Activated gamma-delta T cell treated with anti-CD3 and anti-CD28 coated beads, Interleukin-2, amount 50 U/mL, for 16 hours (primary cell): ENCODE results near the gene CLEC16A.

Source experiments
- DNase-seq: peaks from one replicate; pipeline ENCODE4 v3.0.0-alpha.2; 2020; ENCODE audit warnings: low read depth

The CLEC16A gene

DNA sequence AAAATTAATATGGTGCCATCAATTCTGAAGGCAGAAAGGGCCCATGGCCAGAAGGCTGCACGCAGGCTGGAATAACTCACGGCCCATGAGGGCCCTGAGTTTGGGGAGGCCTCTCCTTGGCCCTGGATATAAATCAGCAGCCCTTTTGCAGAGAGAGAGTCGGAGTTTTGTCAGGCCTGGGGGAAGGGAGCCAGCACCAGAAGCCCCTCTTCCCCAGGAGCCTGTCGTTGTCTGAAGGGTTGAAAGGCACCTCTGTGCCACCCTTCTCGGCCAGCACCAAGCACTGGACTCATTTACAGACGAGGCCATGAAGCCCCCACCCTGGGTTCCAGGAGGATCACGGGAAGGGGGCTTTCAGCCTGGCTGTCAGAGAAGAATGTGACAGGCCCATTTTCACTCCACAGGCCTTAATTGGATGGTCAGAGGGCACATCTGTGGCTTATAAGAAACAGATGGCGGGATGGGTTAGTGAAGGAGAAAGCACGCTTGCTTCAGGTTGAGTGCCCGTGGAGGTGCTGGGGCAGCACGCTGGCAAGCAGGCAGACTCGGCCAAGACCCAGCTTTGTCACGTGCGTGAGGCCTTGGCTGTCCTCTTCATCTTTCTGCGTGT, 140.6 kb downstream of the CLEC16A start:
- DNase-seq: no peak

DNA sequence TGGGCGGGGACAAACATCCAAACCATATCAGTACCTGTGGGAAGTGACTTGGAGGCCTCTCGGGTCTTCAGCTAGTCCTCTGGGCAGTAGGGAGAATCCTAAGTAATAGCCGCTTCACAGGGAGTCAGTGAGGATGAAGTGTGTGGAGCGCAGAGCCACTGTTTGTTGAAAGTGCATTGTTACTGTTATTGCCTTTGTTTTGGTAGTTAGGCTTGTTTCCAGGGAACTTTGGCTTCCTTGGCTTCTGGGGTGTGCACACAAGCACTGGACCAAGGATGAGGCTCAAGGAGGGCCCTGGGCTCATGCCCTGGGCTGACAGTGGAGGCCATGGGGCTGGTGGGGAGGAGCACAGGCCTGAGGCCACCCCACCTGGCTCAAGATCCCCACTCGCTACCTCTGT, 141.6 kb downstream of the CLEC16A start:
- DNase-seq: no peak

DNA sequence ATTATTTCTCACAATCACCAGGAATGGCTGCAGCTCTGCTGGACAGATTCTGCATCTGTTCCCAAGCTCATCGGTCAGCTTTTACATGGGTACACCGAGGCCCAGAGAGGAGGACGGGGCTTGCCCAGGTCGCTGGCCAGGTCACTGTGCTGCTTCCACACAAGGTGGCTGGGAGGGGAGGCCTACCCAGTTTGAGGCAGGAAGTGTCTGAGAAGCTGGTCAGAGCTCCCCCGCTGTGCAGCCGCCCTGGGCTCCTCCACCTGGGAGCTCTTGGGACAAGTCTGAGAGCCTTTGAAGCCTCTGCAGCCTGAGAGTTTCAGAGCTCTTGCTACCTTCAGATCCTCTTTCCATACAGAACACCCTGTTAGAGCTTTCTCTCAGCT, 143.3 kb downstream of the CLEC16A start:
- DNase-seq: no peak

DNA sequence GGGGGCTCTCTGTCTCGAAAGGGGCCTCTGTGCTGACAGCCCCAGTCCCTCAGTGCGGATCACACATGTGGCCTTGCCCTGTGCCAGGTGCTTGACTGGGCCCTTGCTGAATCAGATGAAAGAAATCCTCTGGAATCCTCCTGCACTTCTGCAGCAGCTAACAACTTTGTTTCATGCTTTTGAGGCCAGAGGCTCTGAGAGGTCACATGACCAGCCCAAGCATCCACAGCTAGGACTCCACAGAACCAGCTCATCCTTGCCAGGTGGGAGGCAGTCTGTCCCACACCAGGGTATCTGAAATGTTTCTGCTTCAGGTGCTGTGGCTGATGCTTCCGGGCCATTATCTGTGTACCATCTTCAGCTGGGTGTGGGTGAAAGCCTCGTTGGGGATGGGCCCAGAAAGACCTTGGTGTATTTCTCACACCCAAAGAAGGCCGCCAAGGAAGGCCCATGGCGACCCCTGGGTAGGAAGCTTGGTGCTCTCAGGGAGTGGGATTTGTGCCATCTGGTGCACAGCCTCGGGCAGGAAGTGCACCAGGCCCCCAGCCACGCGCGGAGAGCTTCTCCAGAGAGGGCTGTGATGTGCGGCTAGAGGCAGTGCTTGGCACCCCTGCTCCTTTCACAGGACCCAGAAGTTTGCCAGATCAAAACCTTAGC, 143.8 kb downstream of the CLEC16A start:
- DNase-seq: no peak

DNA sequence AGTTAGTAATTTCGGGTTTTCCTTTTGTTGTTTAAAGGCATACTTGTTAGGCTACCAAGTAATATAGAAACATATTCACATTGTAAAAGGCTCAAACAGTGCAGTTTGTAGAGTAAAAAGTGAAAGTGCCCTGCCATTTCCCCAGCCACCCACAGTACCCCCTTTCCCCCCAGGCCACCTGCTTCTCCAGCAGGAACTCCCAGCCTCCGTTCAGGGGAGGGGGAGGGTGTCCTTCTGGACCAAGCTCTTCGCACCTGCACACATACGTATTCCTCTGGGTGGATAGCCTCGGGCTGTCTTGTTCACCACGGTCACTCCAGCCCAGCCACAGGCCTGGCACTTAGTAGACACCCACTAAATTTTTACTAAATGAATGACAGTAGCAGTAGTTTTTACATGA, 144.5 kb downstream of the CLEC16A start:
- no peak for DNase-seq

DNA sequence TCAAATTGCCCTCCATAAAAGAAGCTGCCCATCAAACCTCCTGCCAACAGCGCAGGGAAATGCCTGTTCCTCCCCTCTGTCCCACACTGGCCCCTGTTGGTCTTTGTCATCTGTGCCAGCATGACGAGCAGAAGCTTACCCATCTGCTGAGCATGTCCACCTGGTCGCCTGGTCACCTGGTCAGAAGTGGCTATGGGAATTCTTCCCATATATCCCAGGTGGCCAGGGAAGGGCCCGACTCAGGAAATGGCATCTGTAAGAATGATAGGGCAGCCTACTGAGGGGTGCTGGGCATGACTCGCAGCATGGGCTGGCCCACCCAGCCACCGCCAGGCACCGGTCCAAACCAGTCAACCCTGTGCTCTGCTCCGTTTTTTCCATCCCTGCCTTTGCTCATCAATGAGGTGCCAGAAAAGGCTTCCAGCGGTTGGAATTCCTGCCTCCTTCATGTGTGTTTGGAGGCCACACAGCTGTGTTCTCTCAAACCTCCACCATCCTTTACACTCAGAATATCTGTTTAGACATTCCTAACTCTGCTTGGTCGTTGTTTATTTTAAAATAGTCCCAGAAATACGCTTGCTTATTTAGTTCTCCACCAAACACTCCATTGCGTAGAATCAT, 145.2 kb downstream of the CLEC16A start:
- no peak for DNase-seq

DNA sequence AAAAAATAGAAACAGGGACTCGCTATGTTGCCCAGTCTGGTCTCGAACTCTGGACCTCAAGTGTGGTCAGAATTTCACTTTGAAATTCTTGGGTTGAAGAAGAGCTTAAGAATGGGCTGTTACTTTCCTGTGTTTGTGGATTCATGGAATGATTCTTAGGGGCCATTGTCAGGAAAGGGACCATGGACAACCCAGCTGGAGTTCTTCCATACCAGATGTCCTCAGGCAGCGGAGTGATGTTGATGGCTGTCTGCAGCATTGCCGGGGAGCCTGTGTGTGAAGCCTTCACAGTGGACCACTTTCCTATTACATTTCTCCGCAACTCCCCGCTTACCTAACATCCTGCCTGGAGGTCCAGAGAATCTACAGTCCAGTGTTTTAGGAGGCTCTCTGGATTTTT, 145.9 kb downstream of the CLEC16A start:
- DNase-seq: no peak

DNA sequence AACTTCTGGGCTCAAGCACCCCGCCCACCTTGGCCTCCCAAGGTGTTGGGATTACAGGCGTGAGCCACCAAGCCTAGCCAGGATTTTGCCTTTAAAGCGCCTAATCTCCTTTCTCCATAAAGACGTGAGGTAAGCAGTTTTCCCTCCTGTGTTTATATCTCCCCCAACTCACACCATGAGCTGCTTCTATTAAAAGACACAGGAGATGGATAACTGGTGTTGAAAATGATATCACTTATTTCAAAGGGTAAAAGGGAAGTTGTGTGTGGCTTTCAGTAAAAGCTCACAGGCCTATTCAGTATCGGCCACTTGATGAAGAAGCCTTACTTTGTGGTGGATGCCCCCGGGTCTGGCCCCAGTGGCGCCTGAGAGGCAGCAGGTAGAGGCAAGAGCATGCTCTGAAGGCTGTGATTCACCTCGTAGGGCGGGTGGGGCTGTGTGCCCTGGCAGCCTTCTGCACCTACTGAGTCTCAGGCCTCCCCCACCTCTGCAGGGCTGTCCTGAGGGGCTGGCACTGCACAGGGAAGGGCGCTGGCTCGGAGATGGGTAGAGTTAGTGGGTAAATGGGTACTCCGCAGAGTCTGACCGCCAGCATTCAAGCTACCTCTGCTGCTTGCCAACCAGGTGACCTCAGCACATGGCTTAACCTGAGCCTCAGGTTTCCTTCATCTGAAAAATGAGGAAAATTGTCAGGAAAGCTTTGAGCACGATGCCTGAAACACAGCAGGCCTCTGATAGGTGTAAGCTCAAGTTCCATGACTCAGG, 146.8 kb downstream of the CLEC16A start:
- no peak for DNase-seq

DNA sequence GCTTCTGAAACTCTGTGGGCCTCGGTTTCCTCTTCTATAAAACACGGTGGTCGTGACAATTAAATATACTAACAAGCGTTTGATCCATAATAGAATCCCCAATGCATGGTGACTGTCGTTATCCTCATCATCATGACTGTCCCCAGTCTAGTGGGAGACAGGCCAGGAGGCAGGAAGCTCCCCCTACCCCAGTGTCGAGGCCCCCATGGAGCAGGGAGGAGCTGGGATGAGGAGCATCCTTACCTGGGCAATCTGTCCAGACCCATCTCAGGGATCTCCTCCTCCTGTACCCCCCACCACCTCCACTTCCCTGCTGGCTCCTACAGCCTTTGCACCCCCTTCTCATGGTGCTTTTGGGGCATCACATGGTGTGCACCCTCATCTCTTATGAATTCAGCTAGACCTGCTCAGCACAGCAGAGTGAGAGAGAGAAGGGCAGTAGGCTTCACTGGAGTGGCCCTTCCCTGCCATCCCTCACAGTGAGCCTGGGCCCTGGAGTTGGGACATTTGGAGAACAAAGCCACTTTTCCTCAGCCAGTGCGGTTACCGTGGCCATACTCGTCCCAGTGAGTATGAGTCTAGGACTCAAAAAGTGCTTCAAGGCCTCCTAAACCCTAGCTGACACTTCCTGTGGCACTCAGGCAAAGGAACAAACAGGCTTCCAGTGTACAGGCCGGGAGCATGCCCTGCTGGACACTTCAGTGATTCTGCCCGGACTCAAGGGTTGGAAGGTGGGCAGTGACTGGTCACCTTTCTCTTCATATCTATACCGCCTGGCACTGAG, 148.6 kb downstream of the CLEC16A start:
- no peak for DNase-seq

DNA sequence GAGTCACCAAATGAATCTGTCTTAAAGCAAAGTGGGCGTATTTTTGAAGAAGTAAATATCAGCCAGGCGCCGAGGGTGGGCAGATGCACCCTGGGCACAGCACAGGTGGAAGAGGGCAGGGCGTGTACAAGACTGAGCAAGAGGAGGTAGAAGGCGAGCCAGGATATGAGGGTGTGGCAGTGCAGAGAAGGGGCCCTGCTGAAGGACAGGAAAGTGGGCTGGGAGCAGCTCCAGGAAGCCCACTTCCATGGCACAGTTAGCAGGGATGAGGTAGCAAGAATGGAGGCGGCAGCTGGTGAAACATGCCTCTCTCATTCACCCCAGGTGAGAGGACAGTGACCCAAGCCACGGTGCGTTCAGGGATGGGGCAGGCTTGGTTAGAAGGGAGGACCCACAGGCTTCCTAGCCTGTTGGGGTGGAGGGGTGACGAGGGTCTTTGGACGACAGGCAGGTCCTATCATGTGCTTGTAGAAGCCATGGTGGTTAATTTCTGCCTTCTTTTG, 149.3 kb downstream of the CLEC16A start:
- no peak for DNase-seq

DNA sequence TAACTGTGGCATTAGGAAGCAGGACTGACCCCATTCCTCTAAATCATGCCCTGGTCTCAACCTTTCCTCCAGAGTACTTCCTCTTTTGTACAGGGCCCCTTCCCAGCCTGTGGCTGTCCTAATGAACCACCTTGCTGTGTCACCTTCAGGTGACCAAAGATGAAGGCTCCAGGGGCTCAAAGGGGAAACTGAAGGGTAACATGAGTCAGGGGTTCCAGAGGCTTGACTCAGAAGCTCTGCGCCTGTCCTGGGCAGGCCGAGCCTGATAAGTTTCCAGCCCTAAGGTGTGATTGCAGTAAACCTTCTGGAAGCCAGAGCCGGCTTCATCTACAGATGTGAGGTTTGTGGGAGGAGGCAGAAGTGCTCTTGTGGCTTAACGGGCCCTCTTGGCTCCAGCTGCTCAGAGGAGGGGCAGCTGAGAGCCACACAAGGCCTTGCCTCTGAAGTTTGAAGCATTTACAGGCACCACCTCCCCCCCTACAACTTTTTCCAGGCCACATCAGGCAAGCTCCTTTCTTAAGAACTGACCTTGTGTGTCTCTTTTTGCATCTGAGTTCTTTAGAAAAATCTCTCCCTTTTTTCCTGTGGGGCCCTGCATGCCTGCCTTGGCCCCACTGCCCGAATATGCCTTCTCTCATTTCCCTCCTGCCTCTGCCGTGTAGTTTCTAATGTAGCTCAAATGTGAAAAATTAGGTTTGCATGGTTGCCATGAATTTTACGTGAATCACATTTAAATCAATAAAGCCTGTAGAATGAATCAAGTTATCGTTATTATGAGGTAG, 149.9 kb downstream of the CLEC16A start:
- peak; percentile 27 for DNase-seq

DNA sequence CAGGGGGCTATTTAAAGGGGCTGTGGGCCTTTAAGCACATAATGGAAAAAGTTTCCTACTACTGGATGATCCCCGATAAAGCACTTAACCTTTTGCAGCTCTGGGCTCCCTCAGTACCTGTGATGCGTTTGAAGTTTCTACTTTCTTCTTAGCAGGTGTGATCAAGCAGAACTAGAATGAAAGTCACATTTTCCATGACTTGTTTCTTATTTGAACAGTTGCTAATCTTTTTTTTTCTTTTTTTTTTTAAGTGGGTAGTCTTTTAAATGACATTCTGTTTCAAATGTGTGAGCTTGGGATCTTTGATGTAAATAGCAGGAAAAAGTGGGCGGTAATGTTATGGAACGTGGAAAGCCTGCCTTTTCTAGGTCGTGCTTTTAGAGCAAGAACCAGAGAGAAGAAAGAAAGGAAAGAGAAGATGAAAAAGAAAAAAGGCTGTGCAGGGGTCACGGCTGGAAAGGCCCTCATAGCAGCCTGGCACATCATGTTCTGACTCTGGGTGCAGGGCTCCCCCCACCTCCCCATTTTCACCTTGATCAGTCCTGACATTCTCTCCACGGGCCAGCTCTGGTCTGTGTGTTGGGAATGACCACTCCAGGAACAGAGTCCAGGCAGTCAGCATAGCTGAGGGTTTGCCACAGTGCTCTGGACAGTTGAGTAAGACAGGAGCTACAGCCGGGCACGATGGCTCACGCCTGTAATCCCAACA, 150.6 kb downstream of the CLEC16A start:
- DNase-seq: no peak

DNA sequence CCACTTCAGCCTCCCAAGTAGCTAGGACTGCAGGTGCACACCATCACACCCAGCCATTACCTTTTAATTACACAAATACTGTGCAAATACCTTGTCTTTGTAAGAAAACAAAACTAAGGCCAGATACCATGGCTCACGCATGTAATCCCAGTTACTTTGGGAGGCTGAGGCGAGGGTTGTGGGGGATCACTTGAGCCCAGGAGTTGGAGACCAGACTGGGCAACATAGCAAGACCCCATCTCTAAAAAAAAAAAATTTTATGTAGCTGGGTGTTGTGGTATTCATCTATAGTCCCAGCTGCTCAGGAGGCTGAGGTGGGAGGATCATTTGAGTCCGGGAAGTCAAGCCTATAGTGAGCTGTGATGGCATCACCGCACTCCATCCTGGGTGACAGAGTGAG, 151.6 kb downstream of the CLEC16A start:
- no peak for DNase-seq

DNA sequence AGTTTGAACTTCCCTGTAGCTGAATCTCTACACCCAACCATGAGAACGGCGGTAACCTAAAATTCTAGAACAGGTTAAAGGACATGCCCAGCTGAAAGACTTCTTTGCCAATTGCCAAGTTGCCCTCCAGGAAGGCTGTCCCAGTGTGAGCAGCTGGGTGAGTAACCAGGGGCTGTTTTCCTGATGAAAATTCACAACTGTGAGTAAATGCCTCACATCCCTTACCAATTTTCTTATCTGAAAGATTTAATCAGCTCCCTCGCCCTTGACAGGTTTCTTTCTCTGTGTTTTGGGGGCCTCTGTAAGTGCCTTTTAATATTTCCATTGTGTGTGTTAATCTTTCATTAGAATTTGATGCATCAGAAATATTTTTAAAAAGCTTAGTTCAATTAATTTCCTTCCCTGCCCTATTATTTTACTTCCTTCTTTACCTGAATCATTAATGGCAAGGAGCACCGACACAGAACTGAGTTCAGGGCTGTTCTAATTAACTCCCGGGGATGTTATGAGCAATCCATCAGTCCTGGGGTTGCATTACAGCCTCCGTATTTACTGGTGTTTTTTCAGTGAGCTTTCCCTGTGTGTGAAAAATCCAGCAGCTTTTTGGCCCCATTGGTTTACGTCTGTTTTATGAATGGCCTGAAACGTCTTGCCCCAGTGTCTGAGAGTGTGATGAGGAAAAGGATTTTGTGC, 152.9 kb downstream of the CLEC16A start:
- no peak for DNase-seq

DNA sequence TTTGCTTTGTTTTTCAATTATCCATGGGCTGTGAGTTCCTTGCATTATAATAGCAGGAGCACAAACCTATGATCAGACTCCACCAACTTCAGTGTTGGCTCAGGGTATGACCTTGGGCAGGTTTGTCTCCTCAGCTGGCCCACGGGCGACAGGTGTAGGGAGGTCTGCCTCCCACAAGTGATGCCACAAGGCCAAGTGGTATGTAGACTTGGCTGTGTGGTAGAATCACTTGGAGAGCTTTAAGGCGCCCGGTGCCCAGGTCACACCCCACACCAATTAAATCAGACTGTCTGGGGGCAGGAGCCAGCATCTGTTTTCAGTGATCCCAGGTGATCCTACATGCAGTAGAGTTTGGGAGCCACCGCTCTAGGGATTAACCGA, 153.4 kb downstream of the CLEC16A start:
- DNase-seq: no peak

DNA sequence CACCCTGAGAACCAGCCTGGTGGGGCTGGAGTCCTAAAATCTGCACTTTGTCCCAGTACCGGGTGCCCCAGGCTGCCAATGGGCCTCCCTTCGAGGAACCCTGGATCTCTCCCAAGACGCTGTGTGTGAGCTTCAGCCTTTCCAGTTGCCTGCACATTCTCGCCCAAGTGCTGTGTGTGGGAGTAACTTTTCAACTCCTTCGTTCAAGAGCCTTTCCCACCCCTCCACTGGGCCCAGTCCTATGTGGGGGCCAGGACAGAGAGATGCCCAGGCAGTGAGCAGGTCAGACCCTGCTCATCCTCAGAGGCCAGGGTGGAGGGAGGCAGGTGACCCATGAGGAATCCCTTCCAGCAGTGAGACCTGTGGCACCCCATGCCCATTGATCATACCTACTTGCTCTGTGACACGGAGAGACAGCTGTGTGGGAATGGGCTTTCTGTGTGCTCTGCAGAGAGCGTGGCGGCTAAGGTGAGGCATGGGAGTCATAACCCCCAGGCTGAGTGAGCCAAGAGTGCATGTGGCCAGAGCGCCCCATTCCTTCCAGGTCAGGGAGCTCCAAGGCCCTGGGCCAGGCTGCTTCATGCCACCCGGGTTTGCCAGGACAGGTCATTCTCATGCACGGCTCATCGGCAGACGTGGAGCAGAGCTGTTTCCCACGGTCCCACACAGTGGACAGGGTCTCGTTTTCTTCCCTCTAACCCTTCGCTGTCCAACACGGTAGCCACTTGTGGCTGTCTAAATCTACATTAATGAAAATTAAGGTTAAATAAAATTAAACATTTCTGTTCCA, 154.4 kb downstream of the CLEC16A start:
- no peak for DNase-seq

DNA sequence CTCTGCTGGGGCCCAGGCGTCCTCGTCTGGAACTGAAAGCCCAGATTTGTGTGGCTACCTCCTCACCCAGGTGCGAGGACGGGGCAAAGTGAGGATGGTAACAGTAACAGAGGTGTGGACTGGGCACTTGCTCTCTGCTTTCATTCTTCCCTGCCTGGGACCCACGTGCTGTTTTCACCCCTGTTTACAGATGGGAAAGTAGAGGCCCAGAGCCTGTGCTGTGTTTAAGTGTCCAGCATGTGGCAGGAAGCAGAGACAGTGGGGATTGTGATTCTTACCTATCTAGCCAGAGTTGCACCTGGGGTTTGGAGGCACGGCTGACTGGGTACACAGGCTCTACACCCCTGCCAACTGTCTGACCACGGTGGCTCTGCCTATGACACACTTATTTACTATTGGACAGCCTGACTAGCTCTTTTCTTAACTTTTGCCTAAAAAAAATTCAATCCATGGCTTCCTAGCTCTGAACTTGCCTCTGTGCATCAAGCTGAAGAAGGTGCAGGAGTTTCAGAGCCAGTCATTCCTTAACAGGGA, 155.4 kb downstream of the CLEC16A start:
- DNase-seq: no peak

DNA sequence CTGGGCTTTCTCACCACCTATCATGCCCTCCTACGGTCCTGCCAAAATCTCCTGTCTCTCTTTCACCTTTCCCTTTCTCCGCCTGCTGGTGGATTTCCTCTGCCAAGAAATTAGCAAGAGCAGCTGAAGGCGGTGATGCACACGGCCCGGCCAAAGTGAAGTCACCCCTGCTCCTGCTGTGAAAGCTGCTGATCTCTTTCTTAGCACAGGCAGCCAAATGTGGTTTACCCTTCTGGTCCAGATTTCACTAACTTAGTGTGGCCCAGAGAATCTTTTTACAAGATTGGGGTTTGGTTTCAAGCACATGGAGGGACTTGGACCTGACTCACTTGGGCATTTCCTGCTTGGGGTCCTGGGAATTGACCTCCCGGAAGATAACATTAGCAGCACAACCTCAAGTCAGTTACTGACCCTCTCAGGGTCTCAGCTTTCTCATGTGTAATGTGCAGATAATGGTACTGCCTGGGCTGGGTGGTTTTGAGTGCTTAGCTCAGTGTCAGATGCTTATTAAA, 155.9 kb downstream of the CLEC16A start:
- DNase-seq: no peak

DNA sequence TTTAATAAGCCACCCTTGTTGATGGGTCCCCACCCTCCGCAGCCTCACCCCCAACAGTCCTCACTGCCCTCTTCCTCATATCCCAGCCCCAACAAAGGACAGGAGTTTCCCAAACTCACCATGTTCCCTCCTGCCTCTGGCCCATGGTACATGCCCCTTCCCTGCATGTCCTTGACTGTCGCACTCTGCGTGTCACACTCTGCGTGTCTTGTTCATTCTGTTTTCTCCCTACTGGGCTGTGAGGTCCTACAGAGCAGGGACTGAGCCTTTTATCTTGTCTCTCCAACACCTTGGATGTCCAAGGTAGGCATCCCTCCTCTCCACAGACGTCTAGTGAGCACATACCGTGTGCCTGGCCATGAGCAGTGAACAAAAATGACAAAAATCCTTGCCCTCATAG, 156.9 kb downstream of the CLEC16A start:
- DNase-seq: no peak
